GM12878 (cell line): ENCODE results near the gene STPG1. TPM values are rescaled to one million over a fixed set of nuclear protein-coding genes. Genes with fewer than 3 reads are reported as not detected.

Experiments used
- ATAC-seq: fragments of 200-7000 bp; cut with Tn5 transposase; 3 replicates; pipeline ENCODE4 v1.9.1; 2020; ENCODE audit warnings: mild to moderate bottlenecking, moderate library complexity
- BruUV-seq: library from RNA; stranded (reverse); fragments of 400-500 nt; replicated peaks from 2 replicates; lab custom pipeline; 2021; lab: Mats Ljungman, UMichigan
- CTCF ChIA-PET: fragments of 300-600 bp; sonication (Branson Sonifier 250); formaldehyde crosslinking; extraction: SDS; loops from one replicate; lab custom pipeline; 2021; ENCODE audit warnings: inconsistent platforms; lab: Yijun Ruan, JAX
- POLR2A ChIA-PET: fragments of 350-600 bp; formaldehyde crosslinking; extraction: SDS; loops from one replicate; lab custom pipeline; 2021; ENCODE audit warnings: inconsistent platforms; lab: Charles Lee
- RAD21 ChIA-PET: fragments of 300-600 bp; sonication (Branson Sonifier 250); formaldehyde crosslinking; loops from one replicate; lab custom pipeline; 2023; ENCODE audit warnings: antibody characterized with exemption; ENCODE audit not compliant: unreplicated experiment; lab: Charles Lee
- SMC1A ChIA-PET: fragments of 300-600 bp; sonication (Branson Sonifier 250); formaldehyde crosslinking; loops from one replicate; lab custom pipeline; 2023; ENCODE audit not compliant: unreplicated experiment, uncharacterized antibody; lab: Charles Lee
- DNase-seq: peaks from one replicate; pipeline ENCODE4 v3.0.0-alpha.2; 2011; ENCODE audit warnings: low read depth, low spot score
- FAIRE-seq: peaks from 3 replicates; lab custom pipeline; 2011; peaks lifted over from hg19 to GRCh38; lab: Jason Lieb, UNC
- H2AFZ ChIP-seq: 2 replicates; pipeline ENCODE4 v1.6.0; 2011; ENCODE audit warnings: low read depth, low read length, control low read depth; ENCODE audit not compliant: control insufficient read depth
- H3K27ac ChIP-seq: 2 replicates; pipeline ENCODE4 v1.5.1; 2011; ENCODE audit warnings: control low read depth; ENCODE audit not compliant: control insufficient read depth, insufficient read depth
- H3K27me3 ChIP-seq, 2 experiments: replicated peaks in 1 of 2; 2 replicates each; pipeline versions ENCODE4 v1.6.0 to v1.6.1; 2011; ENCODE audit warnings: low read length in 1 of 2; ENCODE audit not compliant: control insufficient read depth in 2 of 2, insufficient read depth in 2 of 2
- H3K36me3 ChIP-seq, 2 experiments: 2 replicates each; pipeline ENCODE4 v1.5.1; 2011; ENCODE audit warnings: low read length in 1 of 2; ENCODE audit not compliant: control insufficient read depth in 2 of 2, insufficient read depth in 2 of 2
- H3K4me1 ChIP-seq: 2 replicates; pipeline ENCODE4 v1.6.1; 2011; ENCODE audit warnings: mild to moderate bottlenecking, low read length, moderate library complexity, mixed read lengths; ENCODE audit not compliant: control insufficient read depth, insufficient read depth
- H3K4me2 ChIP-seq: 2 replicates; pipeline ENCODE4 v1.6.0; 2011; ENCODE audit warnings: control low read depth; ENCODE audit not compliant: control insufficient read depth, insufficient read depth
- H3K4me3 ChIP-seq: fragments of 200-600 bp; sonication (generic); 2 replicates; pipeline ENCODE4 v1.5.1; 2016
- H3K79me2 ChIP-seq: 2 replicates; pipeline ENCODE4 v1.6.0; 2011; ENCODE audit warnings: low read length; ENCODE audit not compliant: control insufficient read depth, insufficient read depth
- H3K9ac ChIP-seq: 2 replicates; pipeline ENCODE4 v1.8.0; 2011; ENCODE audit warnings: low read length, control low read depth, mixed read lengths; ENCODE audit not compliant: control insufficient read depth, insufficient read depth
- H3K9me3 ChIP-seq: replicated peaks from 3 replicates; pipeline ENCODE4 v1.5.1; 2011; ENCODE audit warnings: mild to moderate bottlenecking, low read length; ENCODE audit not compliant: control insufficient read depth, insufficient read depth
- H4K20me1 ChIP-seq: 2 replicates; pipeline ENCODE4 v1.6.0; 2011; ENCODE audit not compliant: control insufficient read depth, insufficient read depth
- ATF2 ChIP-seq: IDR thresholded peaks from 2 replicates; pipeline ENCODE4 v1.6.1; 2012; ENCODE audit warnings: low read length, inconsistent platforms
- CHD1 ChIP-seq: IDR thresholded peaks from 2 replicates; pipeline ENCODE4 v1.6.1; 2012; ENCODE audit warnings: low read depth, low read length, improper control_type of control experiment
- CHD4 ChIP-seq: fragments of 200-600 bp; sonication (generic); IDR thresholded peaks from 2 replicates; pipeline ENCODE4 v1.6.1; 2016; ENCODE audit warnings: mild to moderate bottlenecking
- FOS ChIP-seq: IDR thresholded peaks from 3 replicates; pipeline ENCODE4 v1.6.1; 2011; ENCODE audit warnings: borderline replicate concordance; ENCODE audit not compliant: insufficient read length; ENCODE audit errors: extremely low read depth
- IRF5 ChIP-seq: fragments of 450-650 bp; IDR thresholded peaks from 2 replicates; pipeline ENCODE4 v1.6.1; 2017; ENCODE audit warnings: borderline replicate concordance
- STAT1 ChIP-seq: fragments of 450-650 bp; conservative IDR thresholded peaks from 2 replicates; pipeline ENCODE4 v1.6.1; 2014; ENCODE audit warnings: antibody characterized with exemption, mild to moderate bottlenecking
- WGBS: methylation state at CpG from one replicate; pipeline ENCODE4 v1.1.6; 2016; ENCODE audit warnings: low lambda C conversion rate; ENCODE audit not compliant: insufficient replicate concordance, insufficient coverage; ENCODE audit errors: missing lambda C conversion rate; 5-methylcytosine and 5-hydroxymethylcytosine counted together
- in situ Hi-C: fragments of 300-500 bp; cut with MboI; formaldehyde crosslinking; loops from 9 replicates; pipeline ENCODE4 v1.14.3; 2018; ENCODE audit warnings: mixed read lengths
- intact Hi-C: fragments of 100-400 bp; cut with micrococcal nuclease; formaldehyde crosslinking; loops from one replicate; pipeline ENCODE4 v1.14.2; 2022; ENCODE audit not compliant: unreplicated experiment
- polyA plus RNA-seq, 11 experiments: library from polyadenylated mRNA; depleted of rRNA in 4 of 11; unstranded in 6 of 11; stranded (reverse) in 5 of 11; fragments of >200 nt; fragmentation: Nextera tagmentation in 4 of 11; fragmentation: Illumina TruSeq in 1 of 11; extraction: Ambion mirVana in 4 of 11; extraction: Trizol in 1 of 11; gene quantifications; 1 replicate in 1 of 11; 2 replicates in 10 of 11; pipeline versions ENCODE4 v1.2.1 to v1.2.3, GENCODE V29; 2011 to 2016; ENCODE audit warnings: inconsistent platforms in 2 of 11, missing spikeins in 2 of 11, low read depth in 1 of 11
- total RNA-seq, 4 experiments: library from RNA; depleted of rRNA in 3 of 4; stranded (reverse); fragments of >200 nt in 3 of 4; fragmentation: Illumina TruSeq in 1 of 4; extraction: Trizol in 1 of 4; gene quantifications; 2 replicates each; pipeline versions ENCODE4 v1.2.1 to v1.2.3, GENCODE V29; 2013 to 2021

Gene STPG1
- total and polyA plus RNA-seq, 10 of the 15 experiments (the other 5 are each of a cell fraction or from before 2014, with no cell fraction given): 0.22 to 2.6 (median 0.73) TPM

GRCh38 chr1:24425441-24425840 lies 11.9 kb upstream of the STPG1 start:
- no peak for DNase-seq
- no peak overlapping the region for H3K4me2 ChIP-seq
- H4K20me1 ChIP-seq: no peaks in the 10 kb centered on the region; the same call in 1 of the 2 replicates
- TF ChIP-seq STAT1 (no peak), ATF2 (no peak), CHD1 (no peak), CHD4 (no peak), FOS (no peak), IRF5 (no peak)
- intact Hi-C loops: no loop called here
- no peak overlapping the region for H3K27ac ChIP-seq
- ChIA-PET RAD21 (interaction anchor here (0.5 to 2.2 kb wide), 3 partner anchors 10 to 402 kb away, joined by 3 to 6 read pairs (median 3); partner anchors contain the start of gene NIPAL3), CTCF (interaction anchor here (0.6 to 2.5 kb wide), 5 partner anchors 9 to 227 kb away, joined by 3 to 15 read pairs (median 7); partner anchors contain the start of gene NIPAL3), SMC1A (interaction anchor here (1.0 to 1.5 kb wide), 2 partner anchors 10 to 28 kb away, joined by 3 to 5 read pairs; partner anchors contain the start of gene NIPAL3), POLR2A (interaction anchor here (0.6 kb wide), 1 partner anchor 47 kb away, joined by 5 read pairs; no protein-coding TSS in a partner anchor)
- no peak for ATAC-seq
- H3K9me3 ChIP-seq: no peaks in the 10 kb centered on the region
- H3K4me1 ChIP-seq: no peaks in the 10 kb centered on the region
- H3K27me3 ChIP-seq: no peaks in the 10 kb centered on the region
- WGBS: 99% methylated on average over 3 of the region's 3 CpGs
- H3K79me2 ChIP-seq: no peaks in the 10 kb centered on the region
- FAIRE-seq: no peak
- BruUV-seq: no TSS peak
- H2AFZ ChIP-seq: no peak overlapping the region
- H3K4me3 ChIP-seq: no peak overlapping the region
- in situ Hi-C loops: no loop called here
- H3K9ac ChIP-seq: no peak overlapping the region
- no peaks in the 10 kb centered on the region; a peak in 1 of 4 replicates for H3K36me3 ChIP-seq
